Thymus (tissue), 11 donors: ENCODE data around the gene LGALS7B. TPM values are rescaled to one million over a fixed set of nuclear protein-coding genes. Genes with fewer than 3 reads are reported as not detected.
"Not testable (repeated sequence)": the region's sequence is repeated elsewhere in the genome, so short reads cannot be mapped to it uniquely, and the experiment has no call there.

ENCODE experiments used
- DNase-seq, 9 donors: peaks; one replicate each; pipeline ENCODE4 v3.0.0-alpha.2; 2013; ENCODE audit warnings: low spot score in 9 of 9, low read depth in 6 of 9, missing footprints in 1 of 9
- H3K27ac ChIP-seq, 2 donors: one replicate each; pipeline ENCODE4 v1.5.1; 2013; ENCODE audit warnings: control low read depth in 1 of 2, low read depth in 1 of 2, low read length in 1 of 2, mild to moderate bottlenecking in 1 of 2, moderate library complexity in 1 of 2
- H3K27me3 ChIP-seq, 2 donors: one replicate each; pipeline ENCODE4 v1.5.1; 2013; ENCODE audit warnings: low read length in 1 of 2; ENCODE audit not compliant: control insufficient read depth in 2 of 2, insufficient read depth in 1 of 2
- H3K36me3 ChIP-seq, 2 donors: one replicate each; pipeline ENCODE4 v1.5.1; 2013; ENCODE audit warnings: low read length in 1 of 2, mild to moderate bottlenecking in 1 of 2, moderate library complexity in 1 of 2; ENCODE audit not compliant: control insufficient read depth in 2 of 2, insufficient read depth in 2 of 2
- H3K4me1 ChIP-seq, 2 donors: one replicate each; pipeline ENCODE4 v1.5.1; 2013; ENCODE audit warnings: low read length in 2 of 2; ENCODE audit not compliant: control insufficient read depth in 2 of 2, insufficient read depth in 2 of 2
- H3K4me3 ChIP-seq, 2 donors: one replicate each; pipeline ENCODE4 v1.5.1; 2013; ENCODE audit warnings: low read length in 2 of 2, control low read depth in 1 of 2, mild to moderate bottlenecking in 1 of 2
- H3K9me3 ChIP-seq, 2 donors: one replicate each; pipeline ENCODE4 v1.5.1; 2013; ENCODE audit warnings: low read length in 1 of 2, mild to moderate bottlenecking in 1 of 2; ENCODE audit not compliant: control insufficient read depth in 2 of 2, insufficient read depth in 1 of 2
- WGBS: extraction: QIAGEN DNeasy Blood & Tissue Kit; methylation state at CpG from one replicate; pipeline ENCODE4 v1.1.7; 2013; 5-methylcytosine and 5-hydroxymethylcytosine counted together
- polyA plus RNA-seq: library from polyadenylated mRNA; stranded (reverse); fragments of 200-250 nt; gene quantifications from one replicate; pipeline ENCODE4 v1.2.3, GENCODE V29; 2013
- total RNA-seq: library from RNA; stranded (reverse); fragments of 120-200 nt; gene quantifications from one replicate; pipeline ENCODE4 v1.2.4, GENCODE V29; 2013
- donor health status: healthy.

LGALS7B gene
- total and polyA plus RNA-seq, 2 donors = 14.7 to 234 TPM

- peaks cover 16 to 40% of the 10 kb centered on the region in 2 donors for H3K36me3 ChIP-seq
- H3K27ac ChIP-seq = no peak overlapping the region
- DNase-seq = no peak
- H3K9me3 ChIP-seq = no peaks in the 10 kb centered on the region
- H3K27me3 ChIP-seq = no peaks in the 10 kb centered on the region
- no peaks in the 10 kb centered on the region for H3K4me1 ChIP-seq
- 98% methylated on average over 13 of the region's 13 CpGs for WGBS
- H3K4me3 ChIP-seq = no peak overlapping the region
Measured at GRCh38 chr19:38819231-38819920, 30.4 kb downstream of the LGALS7B start.

DNA sequence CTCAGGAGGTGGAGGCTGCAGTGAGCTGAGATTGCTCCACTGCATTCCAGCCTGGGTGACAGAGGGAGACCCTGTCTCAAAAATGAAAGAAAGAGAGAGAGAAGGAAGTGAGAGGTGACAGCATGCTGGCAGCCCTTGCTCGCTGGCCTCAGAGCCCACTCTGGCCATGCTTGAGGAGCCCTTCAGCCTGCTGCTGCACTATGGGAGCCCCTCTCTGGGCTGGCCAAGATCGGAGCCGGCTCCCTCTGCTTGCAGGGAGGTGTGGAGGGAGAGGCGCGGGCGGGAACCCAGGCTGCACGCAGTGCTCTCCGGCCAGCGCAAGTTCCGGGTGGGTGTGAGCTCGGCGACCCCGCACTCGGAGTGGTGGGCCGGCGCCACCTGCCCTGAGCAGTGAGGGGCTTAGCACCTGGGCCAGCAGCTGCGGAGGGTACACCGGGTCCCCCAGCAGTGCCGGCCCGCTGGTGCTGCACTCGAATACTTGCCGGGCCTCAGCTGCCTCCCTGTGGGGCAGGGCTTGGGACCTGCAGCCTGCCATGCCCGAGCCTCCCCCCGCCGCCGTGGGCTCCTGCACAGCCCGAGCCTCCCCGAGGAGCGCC is 32.3 kb downstream of the LGALS7B start:
- DNase-seq, H3K4me3 ChIP-seq, H3K9me3 ChIP-seq, H3K27ac ChIP-seq, H3K27me3 ChIP-seq, H3K4me1 ChIP-seq: not testable (repeated sequence)
- WGBS = 96% methylated on average over 29 of the region's 29 CpGs
- H3K36me3 ChIP-seq = peaks cover 9 to 23% of the 10 kb centered on the region in 2 donors

- WGBS = 97% methylated on average over 7 of the region's 7 CpGs
- not testable (repeated sequence) for H3K4me1 ChIP-seq, H3K4me3 ChIP-seq, DNase-seq, H3K27ac ChIP-seq, H3K27me3 ChIP-seq, H3K9me3 ChIP-seq
- H3K36me3 ChIP-seq = peaks cover 10 to 19% of the 10 kb centered on the region in 2 donors
Measured at GRCh38 chr19:38825936-38826335, 36.9 kb downstream of the LGALS7B start.

- H3K36me3 ChIP-seq = peaks cover 10 to 16% of the 10 kb centered on the region in 2 donors
Measured at GRCh38 chr19:38826856-38827551, 38.0 kb downstream of the LGALS7B start.

GRCh38 chr19:38829203-38829602 is 40.2 kb downstream of the LGALS7B start:
- not testable (repeated sequence) for H3K9me3 ChIP-seq, DNase-seq, H3K4me1 ChIP-seq, H3K27ac ChIP-seq, H3K27me3 ChIP-seq, H3K4me3 ChIP-seq
- WGBS = 96% methylated on average over 7 of the region's 7 CpGs
- H3K36me3 ChIP-seq = peaks cover 8 to 11% of the 10 kb centered on the region in 2 donors

More at GRCh38 chr19:38826856-38827551, 38.0 kb downstream of the LGALS7B start:
- H3K4me1 ChIP-seq = peaks cover 2 to 7% of the 10 kb centered on the region in 2 donors
- H3K27me3 ChIP-seq = no peaks in the 10 kb centered on the region
- WGBS = 87% methylated on average over 6 of the region's 6 CpGs
- no peak for DNase-seq
- no peak overlapping the region for H3K4me3 ChIP-seq
- no peak overlapping the region for H3K27ac ChIP-seq
- H3K9me3 ChIP-seq = no peaks in the 10 kb centered on the region

DNA sequence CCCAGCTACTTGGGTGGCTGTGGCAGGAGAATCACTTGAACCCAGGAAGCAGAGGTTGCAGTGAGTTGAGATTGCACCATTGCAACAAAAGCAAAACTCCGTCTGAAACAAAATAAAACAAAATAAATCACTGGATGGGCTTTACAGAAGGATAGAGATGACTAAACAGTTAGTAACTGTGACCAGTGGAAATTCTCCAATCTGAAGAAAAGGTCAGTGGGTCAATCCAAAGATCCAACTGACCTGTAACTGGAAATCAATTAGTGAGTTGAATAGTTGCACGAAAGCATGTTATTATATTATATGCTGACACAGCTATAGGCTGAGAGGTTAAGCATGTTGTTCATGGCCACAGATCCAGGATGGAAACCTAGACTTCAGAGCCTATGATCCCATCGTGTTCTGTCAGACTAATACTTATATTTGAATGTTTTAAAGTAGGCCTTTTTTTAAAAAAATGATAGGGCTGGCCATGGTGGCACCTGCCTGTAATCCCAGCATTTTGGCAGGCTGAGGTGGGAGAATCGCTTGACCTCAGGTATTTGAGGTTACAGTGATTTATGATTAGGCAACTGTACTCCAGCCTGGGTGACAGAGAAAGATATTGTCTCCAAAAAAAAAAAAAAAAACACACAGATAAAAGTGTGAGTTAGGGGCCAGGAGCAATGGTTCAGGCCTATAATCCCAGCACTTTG is 41.2 kb downstream of the LGALS7B start:
- H3K27me3 ChIP-seq = no peaks in the 10 kb centered on the region
- no peak for DNase-seq
- H3K4me3 ChIP-seq = no peak overlapping the region
- no peak overlapping the region for H3K27ac ChIP-seq
- H3K4me1 ChIP-seq = peaks cover 2 to 10% of the 10 kb centered on the region in 2 donors
- no peaks in the 10 kb centered on the region for H3K9me3 ChIP-seq
- WGBS = over 99% methylated on average over 4 of the region's 4 CpGs
- peaks cover 11% of the 10 kb centered on the region in 2 donors for H3K36me3 ChIP-seq

- peak overlapping the region; percentile 69 to 91 for H3K4me3 ChIP-seq
- H3K27me3 ChIP-seq = no peaks in the 10 kb centered on the region
- 10% methylated on average over 16 of the region's 16 CpGs for WGBS
- H3K36me3 ChIP-seq = peaks cover 17 to 21% of the 10 kb centered on the region in 2 donors
- peak in 1 of 9 donors; percentile 9 for DNase-seq
- peak overlapping the region; percentile 22 to 64 for H3K27ac ChIP-seq
- H3K9me3 ChIP-seq = no peaks in the 10 kb centered on the region
- H3K4me1 ChIP-seq = peaks cover 2 to 10% of the 10 kb centered on the region in 2 donors
Measured at GRCh38 chr19:38831142-38831605, 42.2 kb downstream of the LGALS7B start.

- no peaks in the 10 kb centered on the region for H3K27me3 ChIP-seq
- H3K4me3 ChIP-seq = no peak overlapping the region
- H3K9me3 ChIP-seq = no peaks in the 10 kb centered on the region
- H3K27ac ChIP-seq = no peak overlapping the region
- 96% methylated on average over 7 of the region's 7 CpGs for WGBS
- DNase-seq = no peak
- peaks cover 2 to 10% of the 10 kb centered on the region in 2 donors for H3K4me1 ChIP-seq
- peaks cover 30 to 31% of the 10 kb centered on the region in 2 donors for H3K36me3 ChIP-seq
Measured at GRCh38 chr19:38833092-38833425, 44.1 kb downstream of the LGALS7B start.
